Left forelimb (tissue), 1 donor: Measurements from ENCODE around the gene DAPK2.
"Not testable (repeated sequence)": the region's sequence is repeated elsewhere in the genome, so short reads cannot be mapped to it uniquely, and the experiment has no call there.

ENCODE experiments used
- DNase-seq: peaks from one replicate; pipeline ENCODE4 v3.0.0-alpha.2; 2018; ENCODE audit warnings: low spot score

The DAPK2 gene

GRCh38 chr15:64053674-64054073 lies 7.4 kb upstream of the DAPK2 start:
- DNase-seq, result not testable (repeated sequence)

GRCh38 chr15:64052925-64053491 lies 6.7 kb upstream of the DAPK2 start:
- DNase-seq, result no peak

GRCh38 chr15:64051407-64052259 lies 5.3 kb upstream of the DAPK2 start:
- DNase-seq, result no peak

GRCh38 chr15:64051093-64051402 lies 4.8 kb upstream of the DAPK2 start:
- DNase-seq, result no peak

- DNase-seq, result no peak
Observed at GRCh38 chr15:64050281-64051092, 4.2 kb upstream of the DAPK2 start.

GRCh38 chr15:64048781-64049460 lies 2.6 kb upstream of the DAPK2 start:
- DNase-seq, result no peak

GRCh38 chr15:64045774-64046420 lies 388 bp downstream of the DAPK2 start:
- no peak for DNase-seq

GRCh38 chr15:64045101-64045435 lies 1.2 kb downstream of the DAPK2 start:
- DNase-seq, result no peak

- no peak for DNase-seq
Observed at GRCh38 chr15:64044300-64045100, 1.8 kb downstream of the DAPK2 start.

- DNase-seq, result no peak
Observed at GRCh38 chr15:64038878-64039610, 7.2 kb downstream of the DAPK2 start.

GRCh38 chr15:64037966-64038365 lies 8.3 kb downstream of the DAPK2 start:
- DNase-seq, result no peak

- no peak for DNase-seq
Observed at GRCh38 chr15:64037116-64037515, 9.2 kb downstream of the DAPK2 start.

GRCh38 chr15:64035525-64035924 lies 10.8 kb downstream of the DAPK2 start:
- no peak for DNase-seq

- no peak for DNase-seq
Observed at GRCh38 chr15:64034519-64034918, 11.8 kb downstream of the DAPK2 start.

- no peak for DNase-seq
Observed at GRCh38 chr15:64032329-64032728, 14.0 kb downstream of the DAPK2 start.

GRCh38 chr15:64030123-64030522 lies 16.2 kb downstream of the DAPK2 start:
- DNase-seq, result no peak

GRCh38 chr15:64029633-64030032 lies 16.7 kb downstream of the DAPK2 start:
- DNase-seq, result no peak

- DNase-seq, result no peak
Observed at GRCh38 chr15:64029110-64029509, 17.2 kb downstream of the DAPK2 start.

- DNase-seq, result no peak
Observed at GRCh38 chr15:64026591-64026990, 19.7 kb downstream of the DAPK2 start.
